Endothelial cell of umbilical vein (primary cell): ENCODE measurements around the gene KIAA0753.

Source experiments
- JUN ChIP-seq: IDR thresholded peaks from 2 replicates; pipeline ENCODE4 v1.6.1; 2011; ENCODE audit warnings: borderline replicate concordance, low read depth; ENCODE audit not compliant: insufficient read length, insufficient read depth
- TF ChIP-seq, protein P1 (sequence below), 2 donors: IDR thresholded peaks; 1 replicate in 1 of 2; 2 replicates in 1 of 2; pipeline ENCODE4 v1.5.1; 2011; ENCODE audit warnings: low read length in 2 of 2, mild to moderate bottlenecking in 2 of 2, moderate library complexity in 2 of 2, control low read depth in 1 of 2, inconsistent platforms in 1 of 2, low read depth in 1 of 2; ENCODE audit not compliant: insufficient read depth in 1 of 2; ENCODE audit errors: extremely low read depth in 1 of 2

GRCh38 chr17:6637458-6637840, 3.1 kb downstream of the KIAA0753 start:
- TF ChIP-seq, protein P1, sequence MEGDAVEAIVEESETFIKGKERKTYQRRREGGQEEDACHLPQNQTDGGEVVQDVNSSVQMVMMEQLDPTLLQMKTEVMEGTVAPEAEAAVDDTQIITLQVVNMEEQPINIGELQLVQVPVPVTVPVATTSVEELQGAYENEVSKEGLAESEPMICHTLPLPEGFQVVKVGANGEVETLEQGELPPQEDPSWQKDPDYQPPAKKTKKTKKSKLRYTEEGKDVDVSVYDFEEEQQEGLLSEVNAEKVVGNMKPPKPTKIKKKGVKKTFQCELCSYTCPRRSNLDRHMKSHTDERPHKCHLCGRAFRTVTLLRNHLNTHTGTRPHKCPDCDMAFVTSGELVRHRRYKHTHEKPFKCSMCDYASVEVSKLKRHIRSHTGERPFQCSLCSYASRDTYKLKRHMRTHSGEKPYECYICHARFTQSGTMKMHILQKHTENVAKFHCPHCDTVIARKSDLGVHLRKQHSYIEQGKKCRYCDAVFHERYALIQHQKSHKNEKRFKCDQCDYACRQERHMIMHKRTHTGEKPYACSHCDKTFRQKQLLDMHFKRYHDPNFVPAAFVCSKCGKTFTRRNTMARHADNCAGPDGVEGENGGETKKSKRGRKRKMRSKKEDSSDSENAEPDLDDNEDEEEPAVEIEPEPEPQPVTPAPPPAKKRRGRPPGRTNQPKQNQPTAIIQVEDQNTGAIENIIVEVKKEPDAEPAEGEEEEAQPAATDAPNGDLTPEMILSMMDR (IDR thresholded peaks at IDR 0.05; ENCODE audit: extremely low read depth in 1 of 2, insufficient read depth in 1 of 2, low read depth in 1 of 2, low read length in 2 of 2), result no peak
- no peak for TF ChIP-seq JUN
